ENCODE measurements around the gene SMIM23. TPM values are rescaled to one million over a fixed set of nuclear protein-coding genes. Genes with fewer than 3 reads are reported as not detected.

The SMIM23 gene
- total and polyA plus RNA-seq, 10 of the 15 experiments (the other 5 are each of a cell fraction or from before 2014, with no cell fraction given): not detected

DNA sequence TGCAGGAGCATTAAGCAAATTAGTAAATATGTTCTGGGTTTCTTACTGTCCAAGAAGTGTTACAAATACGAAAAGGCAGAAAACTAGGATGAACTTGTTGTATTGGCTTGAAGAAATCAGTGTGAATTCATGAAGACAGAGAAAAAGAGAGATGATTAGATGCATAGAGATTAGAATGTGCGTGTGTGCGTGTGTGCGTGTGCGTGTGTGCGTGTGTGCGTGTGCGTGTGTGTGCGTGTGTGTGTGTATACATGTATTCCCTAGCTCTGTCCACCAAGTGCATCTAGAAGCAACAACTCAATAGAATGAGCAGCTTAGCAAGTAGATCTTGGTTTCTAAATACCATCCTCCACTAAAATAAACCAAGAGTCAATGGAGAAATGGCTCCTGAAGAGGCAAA, 41.5 kb downstream of the SMIM23 start:
- no peaks in the 10 kb centered on the region for H4K20me1 ChIP-seq (ENCODE audit: control insufficient read depth, insufficient read depth)
- no peaks in the 10 kb centered on the region for H3K36me3 ChIP-seq (ENCODE audit: control insufficient read depth in 2 of 2, insufficient read depth in 2 of 2, low read length in 1 of 2)
- H2AFZ ChIP-seq (ENCODE audit: control insufficient read depth, low read depth, low read length): no peak overlapping the region
- no peaks in the 10 kb centered on the region for H3K4me1 ChIP-seq (ENCODE audit: control insufficient read depth, insufficient read depth, low read length)
- ChIA-PET POLR2A (no interaction called here), CTCF (no interaction called here), RAD21 (ENCODE audit: unreplicated experiment) (no interaction called here), SMC1A (ENCODE audit: uncharacterized antibody, unreplicated experiment) (no interaction called here)
- TF ChIP-seq, protein P1, sequence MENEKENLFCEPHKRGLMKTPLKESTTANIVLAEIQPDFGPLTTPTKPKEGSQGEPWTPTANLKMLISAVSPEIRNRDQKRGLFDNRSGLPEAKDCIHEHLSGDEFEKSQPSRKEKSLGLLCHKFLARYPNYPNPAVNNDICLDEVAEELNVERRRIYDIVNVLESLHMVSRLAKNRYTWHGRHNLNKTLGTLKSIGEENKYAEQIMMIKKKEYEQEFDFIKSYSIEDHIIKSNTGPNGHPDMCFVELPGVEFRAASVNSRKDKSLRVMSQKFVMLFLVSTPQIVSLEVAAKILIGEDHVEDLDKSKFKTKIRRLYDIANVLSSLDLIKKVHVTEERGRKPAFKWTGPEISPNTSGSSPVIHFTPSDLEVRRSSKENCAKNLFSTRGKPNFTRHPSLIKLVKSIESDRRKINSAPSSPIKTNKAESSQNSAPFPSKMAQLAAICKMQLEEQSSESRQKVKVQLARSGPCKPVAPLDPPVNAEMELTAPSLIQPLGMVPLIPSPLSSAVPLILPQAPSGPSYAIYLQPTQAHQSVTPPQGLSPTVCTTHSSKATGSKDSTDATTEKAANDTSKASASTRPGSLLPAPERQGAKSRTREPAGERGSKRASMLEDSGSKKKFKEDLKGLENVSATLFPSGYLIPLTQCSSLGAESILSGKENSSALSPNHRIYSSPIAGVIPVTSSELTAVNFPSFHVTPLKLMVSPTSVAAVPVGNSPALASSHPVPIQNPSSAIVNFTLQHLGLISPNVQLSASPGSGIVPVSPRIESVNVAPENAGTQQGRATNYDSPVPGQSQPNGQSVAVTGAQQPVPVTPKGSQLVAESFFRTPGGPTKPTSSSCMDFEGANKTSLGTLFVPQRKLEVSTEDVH (IDR thresholded peaks at IDR 0.05; ENCODE audit: low read depth, partially characterized antibody): no peak
- TF ChIP-seq, protein P2, sequence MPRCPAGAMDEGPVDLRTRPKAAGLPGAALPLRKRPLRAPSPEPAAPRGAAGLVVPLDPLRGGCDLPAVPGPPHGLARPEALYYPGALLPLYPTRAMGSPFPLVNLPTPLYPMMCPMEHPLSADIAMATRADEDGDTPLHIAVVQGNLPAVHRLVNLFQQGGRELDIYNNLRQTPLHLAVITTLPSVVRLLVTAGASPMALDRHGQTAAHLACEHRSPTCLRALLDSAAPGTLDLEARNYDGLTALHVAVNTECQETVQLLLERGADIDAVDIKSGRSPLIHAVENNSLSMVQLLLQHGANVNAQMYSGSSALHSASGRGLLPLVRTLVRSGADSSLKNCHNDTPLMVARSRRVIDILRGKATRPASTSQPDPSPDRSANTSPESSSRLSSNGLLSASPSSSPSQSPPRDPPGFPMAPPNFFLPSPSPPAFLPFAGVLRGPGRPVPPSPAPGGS (IDR thresholded peaks at IDR 0.05; ENCODE audit: borderline replicate concordance, insufficient read depth, low read depth, low read length, poor library complexity, severe bottlenecking): peak; percentile 61
- TF ChIP-seq MTA2 (IDR thresholded peaks at IDR 0.05; ENCODE audit: low read depth) (no peak), PBX3 (IDR thresholded peaks at IDR 0.05; ENCODE audit: insufficient replicate concordance, low read depth, low read length) (no peak)
- no TSS peak for BruUV-seq (replicated peaks)
- H3K9ac ChIP-seq (ENCODE audit: control insufficient read depth, insufficient read depth, low read length): no peak overlapping the region
- no peak for ATAC-seq
- intact Hi-C loops (cut with micrococcal nuclease; ENCODE audit: unreplicated experiment) (no loop called here), in situ Hi-C loops (cut with MboI) (no loop called here)
- DNase-seq (ENCODE audit: low read depth, low spot score): no peak
- no peaks in the 10 kb centered on the region for H3K27me3 ChIP-seq (replicated peaks in 1 of 2; ENCODE audit: control insufficient read depth in 2 of 2, insufficient read depth in 2 of 2, low read length in 1 of 2)
- H3K9me3 ChIP-seq (replicated peaks; ENCODE audit: control insufficient read depth, insufficient read depth, low read length): no peaks in the 10 kb centered on the region
- H3K79me2 ChIP-seq (ENCODE audit: control insufficient read depth, insufficient read depth, low read length): no peaks in the 10 kb centered on the region
- no peak overlapping the region for H3K4me3 ChIP-seq
- 87% methylated on average over 8 of the region's 9 CpGs for WGBS (ENCODE audit: insufficient coverage, insufficient replicate concordance, low lambda C conversion rate, missing lambda C conversion rate)
- no peak overlapping the region for H3K27ac ChIP-seq (ENCODE audit: control insufficient read depth, insufficient read depth)
- no peak overlapping the region for H3K4me2 ChIP-seq (ENCODE audit: control insufficient read depth, insufficient read depth)
- FAIRE-seq: no peak

Measured in GM12878 (cell line).